Measurements from ENCODE around the gene ZNF124.

The ZNF124 gene

GRCh38 chr1:247111700-247112478 lies 59.9 kb downstream of the ZNF124 start:
- no peak for DNase-seq

GRCh38 chr1:247111259-247111699 lies 60.5 kb downstream of the ZNF124 start:
- no peak for DNase-seq

- no peak for DNase-seq
These were observed 61.1 kb downstream of the ZNF124 start for GRCh38 chr1:247110627-247111258.

- no peak for DNase-seq
These were observed 64.1 kb downstream of the ZNF124 start for GRCh38 chr1:247107694-247108093.

GRCh38 chr1:247105966-247106365 lies 65.9 kb downstream of the ZNF124 start:
- DNase-seq = no peak

All from T1000 (cell line).